Liver (tissue), 3 donors: ENCODE data around the gene SBF2.

Experiments used
- ATF3 ChIP-seq: IDR thresholded peaks from 2 replicates; pipeline ENCODE4 v1.6.1; 2016; ENCODE audit warnings: antibody characterized with exemption
- CTCF ChIP-seq: fragments of 150-350 bp; IDR thresholded peaks from 2 replicates; pipeline ENCODE4 v1.5.1; 2017; ENCODE audit warnings: improper control_type of control experiment, low read depth, low read length; ENCODE audit not compliant: missing input control
- EGR1 ChIP-seq, 2 donors: IDR thresholded peaks; 2 replicates each; pipeline ENCODE4 v1.6.1; 2016 to 2018; ENCODE audit warnings: antibody characterized with exemption in 2 of 2, low read depth in 2 of 2
- GABPA ChIP-seq, 2 donors: IDR thresholded peaks in 1 of 2; conservative IDR thresholded peaks in 1 of 2; 2 replicates each; pipeline ENCODE4 v1.6.1; 2016; ENCODE audit warnings: antibody characterized with exemption in 2 of 2, mild to moderate bottlenecking in 1 of 2, moderate library complexity in 1 of 2
- HNF4A ChIP-seq, 2 donors: conservative IDR thresholded peaks; 2 replicates each; pipeline ENCODE4 v1.6.1; 2016; ENCODE audit warnings: antibody characterized with exemption in 2 of 2, mild to moderate bottlenecking in 2 of 2
- JUND ChIP-seq, 2 donors: IDR thresholded peaks; 2 replicates each; pipeline ENCODE4 v1.6.1; 2016; ENCODE audit warnings: antibody characterized with exemption in 2 of 2
- MAX ChIP-seq: IDR thresholded peaks from 2 replicates; pipeline ENCODE4 v1.6.1; 2016; ENCODE audit warnings: antibody characterized with exemption
- RAD21 ChIP-seq, 2 donors: IDR thresholded peaks; 2 replicates each; pipeline ENCODE4 v1.6.1; 2016; ENCODE audit warnings: antibody characterized with exemption in 2 of 2, mild to moderate bottlenecking in 2 of 2
- REST ChIP-seq: IDR thresholded peaks from 2 replicates; pipeline ENCODE4 v1.6.1; 2016; ENCODE audit warnings: antibody characterized with exemption, mild to moderate bottlenecking
- RXRA ChIP-seq, 2 donors: IDR thresholded peaks; 2 replicates each; pipeline ENCODE4 v1.6.1; 2017 to 2018; ENCODE audit warnings: antibody characterized with exemption in 2 of 2, mild to moderate bottlenecking in 1 of 2
- SP1 ChIP-seq: IDR thresholded peaks from 2 replicates; pipeline ENCODE4 v1.6.1; 2018; ENCODE audit warnings: antibody characterized with exemption, mild to moderate bottlenecking
- TAF1 ChIP-seq: conservative IDR thresholded peaks from 2 replicates; pipeline ENCODE4 v1.6.1; 2016; ENCODE audit warnings: antibody characterized with exemption, mild to moderate bottlenecking
- YY1 ChIP-seq: IDR thresholded peaks from 2 replicates; pipeline ENCODE4 v1.6.1; 2016; ENCODE audit warnings: antibody characterized with exemption, mild to moderate bottlenecking
- ZBTB33 ChIP-seq: IDR thresholded peaks from 2 replicates; pipeline ENCODE4 v1.6.1; 2016; ENCODE audit warnings: antibody characterized with exemption
- donor health status: healthy.
- donor health status: healthy.

GRCh38 chr11:10287140-10287539 is 6.9 kb downstream of the SBF2 start:
- no peak for TF ChIP-seq CTCF
- TF ChIP-seq YY1 = no peak
- TF ChIP-seq ZBTB33 = no peak
- TF ChIP-seq REST = no peak
- TF ChIP-seq TAF1 = no peak
- TF ChIP-seq HNF4A (conservative IDR thresholded peaks at IDR 0.05) = no peak
- no peak for TF ChIP-seq MAX
- no peak for TF ChIP-seq RAD21 (IDR thresholded peaks at IDR 0.05)
- no peak for TF ChIP-seq EGR1 (IDR thresholded peaks at IDR 0.05; ENCODE audit: low read depth in 2 of 2)
- TF ChIP-seq ATF3 = no peak
- no peak for TF ChIP-seq GABPA (IDR thresholded peaks at IDR 0.05 in 1 of 2, conservative IDR thresholded peaks at IDR 0.05 in 1 of 2)
- no peak for TF ChIP-seq SP1
- no peak for TF ChIP-seq RXRA (IDR thresholded peaks at IDR 0.05)
- TF ChIP-seq JUND (IDR thresholded peaks at IDR 0.05) = no peak
